GM18526 (cell line): ENCODE measurements around the gene ZNF627.

ENCODE experiments used
- POLR2A ChIP-seq: IDR thresholded peaks from 3 replicates; pipeline ENCODE4 v1.6.1; 2011; ENCODE audit not compliant: insufficient read length; ENCODE audit errors: extremely low read depth

ZNF627 gene

GRCh38 chr19:11606484-11606883, 9.2 kb downstream of the ZNF627 start:
- no peak for TF ChIP-seq POLR2A

- TF ChIP-seq POLR2A, result no peak
Measured at GRCh38 chr19:11611730-11612129, 14.4 kb downstream of the ZNF627 start.

- TF ChIP-seq POLR2A, result no peak
Measured at GRCh38 chr19:11612816-11613511, 15.7 kb downstream of the ZNF627 start.

- no peak for TF ChIP-seq POLR2A
Measured at GRCh38 chr19:11617180-11618062, 20.1 kb downstream of the ZNF627 start.

GRCh38 chr19:11620553-11620952, 23.3 kb downstream of the ZNF627 start:
- no peak for TF ChIP-seq POLR2A

GRCh38 chr19:11624069-11624463, 26.8 kb downstream of the ZNF627 start:
- no peak for TF ChIP-seq POLR2A

- no peak for TF ChIP-seq POLR2A
Measured at GRCh38 chr19:11626252-11626651, 29.0 kb downstream of the ZNF627 start.

GRCh38 chr19:11633223-11633622, 35.9 kb downstream of the ZNF627 start:
- no peak for TF ChIP-seq POLR2A

- TF ChIP-seq POLR2A, result no peak
Measured at GRCh38 chr19:11639245-11639601, 41.9 kb downstream of the ZNF627 start.

GRCh38 chr19:11639602-11640471, 42.6 kb downstream of the ZNF627 start:
- TF ChIP-seq POLR2A, result peak; percentile 67

- TF ChIP-seq POLR2A, result no peak
Measured at GRCh38 chr19:11641244-11641643, 44.0 kb downstream of the ZNF627 start.

GRCh38 chr19:11642902-11643301, 45.6 kb downstream of the ZNF627 start:
- no peak for TF ChIP-seq POLR2A

- TF ChIP-seq POLR2A, result no peak
Measured at GRCh38 chr19:11649941-11650340, 52.7 kb downstream of the ZNF627 start.

GRCh38 chr19:11651062-11651461, 53.8 kb downstream of the ZNF627 start:
- no peak for TF ChIP-seq POLR2A

- TF ChIP-seq POLR2A, result no peak
Measured at GRCh38 chr19:11652056-11652455, 54.8 kb downstream of the ZNF627 start.
